ENCODE data around the gene LRP11.
"Not testable (repeated sequence)": the region's sequence is repeated elsewhere in the genome, so short reads cannot be mapped to it uniquely, and the experiment has no call there.

Gene LRP11

DNA sequence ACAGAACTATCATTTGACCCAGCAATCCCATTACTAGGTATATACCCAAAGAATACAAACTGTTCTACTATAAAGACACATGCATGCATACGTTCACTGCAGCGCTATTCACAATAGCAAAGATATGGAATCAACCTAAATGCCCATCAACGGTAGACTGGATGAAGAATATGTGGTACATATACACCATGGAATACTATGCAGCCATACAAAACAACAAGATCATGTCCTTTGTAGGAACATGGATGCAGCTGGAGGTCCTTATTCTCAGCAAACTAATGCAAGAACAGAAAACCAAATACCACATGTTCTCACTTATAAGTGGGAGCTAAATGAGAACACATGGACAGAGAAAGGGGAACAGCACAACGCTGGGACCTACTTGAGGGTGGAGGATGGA lies 15.8 kb downstream of the LRP11 start:
- not testable (repeated sequence) for DNase-seq (ENCODE audit: low read depth)

GRCh38 chr6:149847939-149848267 lies 16.3 kb downstream of the LRP11 start:
- peak; percentile 65 for DNase-seq (ENCODE audit: low read depth)

- peak; percentile 91 for DNase-seq (ENCODE audit: low read depth)
Observed at GRCh38 chr6:149846321-149846720, 17.8 kb downstream of the LRP11 start.

- DNase-seq (ENCODE audit: low read depth), result no peak
Observed at GRCh38 chr6:149845549-149845948, 18.6 kb downstream of the LRP11 start.

DNA sequence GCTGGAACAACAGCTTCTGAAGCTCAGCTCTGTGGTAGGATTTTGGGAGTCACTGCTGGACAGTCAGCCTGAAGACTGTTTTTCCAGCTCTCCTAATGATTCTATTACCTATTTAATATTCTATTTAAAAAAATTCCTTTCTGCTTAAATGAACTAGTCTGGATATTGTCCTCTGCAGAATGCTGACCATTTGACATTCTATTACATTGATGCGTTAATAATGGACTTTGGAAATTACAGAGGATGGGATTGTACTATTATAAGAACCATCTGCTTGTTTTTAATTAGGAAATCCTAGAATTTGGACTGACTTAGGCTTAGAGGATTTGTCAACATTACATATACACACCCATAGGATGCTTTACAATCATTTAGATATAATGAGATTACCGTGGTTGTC lies 19.7 kb downstream of the LRP11 start:
- DNase-seq (ENCODE audit: low read depth), result no peak

DNA sequence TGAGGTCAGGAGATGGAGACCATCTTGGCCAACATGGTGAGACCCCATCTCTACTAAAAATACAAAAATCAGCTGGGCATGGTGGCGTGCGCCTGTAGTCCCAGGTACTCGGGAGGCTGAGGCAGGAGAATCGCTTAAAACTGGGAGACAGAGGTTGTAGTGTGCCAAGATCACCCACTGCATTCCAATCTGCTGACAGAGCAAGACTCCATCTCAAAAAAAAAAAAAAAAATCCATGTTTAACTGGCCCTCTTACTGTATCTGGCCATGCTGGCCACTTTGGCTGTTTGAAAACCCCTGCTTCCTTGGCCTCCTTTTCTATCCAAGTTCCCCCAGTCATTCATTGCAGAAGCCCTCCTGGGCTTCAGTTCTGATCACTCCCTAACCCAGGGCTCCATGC lies 20.1 kb downstream of the LRP11 start:
- DNase-seq (ENCODE audit: low read depth), result peak; percentile 69

- DNase-seq (ENCODE audit: low read depth), result no peak
Observed at GRCh38 chr6:149843051-149843633, 21.0 kb downstream of the LRP11 start.

GRCh38 chr6:149842331-149842730 lies 21.8 kb downstream of the LRP11 start:
- no peak for DNase-seq (ENCODE audit: low read depth)

GRCh38 chr6:149840345-149841075 lies 23.6 kb downstream of the LRP11 start:
- peak; percentile 68 for DNase-seq (ENCODE audit: low read depth)

- peak; percentile 82 for DNase-seq (ENCODE audit: low read depth)
Observed at GRCh38 chr6:149834513-149835481, 29.4 kb downstream of the LRP11 start.

GRCh38 chr6:149833651-149834050 lies 30.5 kb downstream of the LRP11 start:
- no peak for DNase-seq (ENCODE audit: low read depth)

- peak; percentile 24 for DNase-seq (ENCODE audit: low read depth)
Observed at GRCh38 chr6:149831308-149831820, 32.8 kb downstream of the LRP11 start.

DNA sequence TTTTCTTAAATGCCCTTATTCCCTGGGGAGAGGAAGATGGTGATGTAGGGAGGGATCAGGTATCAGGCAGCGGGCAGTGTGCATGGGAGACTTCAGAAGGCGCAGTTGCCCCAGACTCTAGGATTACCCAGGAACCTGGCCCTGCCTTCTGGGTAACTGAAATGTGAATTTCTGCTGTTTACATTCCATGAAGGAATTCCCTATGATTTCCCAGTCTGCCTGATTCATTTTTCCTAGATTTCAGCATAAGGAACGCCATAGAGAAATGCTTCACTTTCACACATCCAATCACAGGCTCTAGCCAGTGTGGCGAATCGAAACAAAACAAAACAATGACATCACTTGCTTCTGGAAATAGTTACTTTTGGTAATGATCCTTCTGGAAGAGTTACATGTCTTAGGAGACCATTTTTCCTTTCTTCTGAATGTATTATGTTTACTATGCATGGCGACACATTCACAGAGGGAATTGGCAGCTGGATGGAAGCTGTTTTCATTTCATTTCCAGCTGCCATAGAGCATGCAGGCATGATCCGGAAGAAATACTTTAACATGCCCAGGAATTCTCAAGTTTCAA lies 33.3 kb downstream of the LRP11 start:
- DNase-seq (ENCODE audit: low read depth), result peak; percentile 65

- DNase-seq (ENCODE audit: low read depth), result no peak
Observed at GRCh38 chr6:149825292-149825691, 38.9 kb downstream of the LRP11 start.

GRCh38 chr6:149823013-149823412 lies 41.1 kb downstream of the LRP11 start:
- DNase-seq (ENCODE audit: low read depth), result no peak

DNA sequence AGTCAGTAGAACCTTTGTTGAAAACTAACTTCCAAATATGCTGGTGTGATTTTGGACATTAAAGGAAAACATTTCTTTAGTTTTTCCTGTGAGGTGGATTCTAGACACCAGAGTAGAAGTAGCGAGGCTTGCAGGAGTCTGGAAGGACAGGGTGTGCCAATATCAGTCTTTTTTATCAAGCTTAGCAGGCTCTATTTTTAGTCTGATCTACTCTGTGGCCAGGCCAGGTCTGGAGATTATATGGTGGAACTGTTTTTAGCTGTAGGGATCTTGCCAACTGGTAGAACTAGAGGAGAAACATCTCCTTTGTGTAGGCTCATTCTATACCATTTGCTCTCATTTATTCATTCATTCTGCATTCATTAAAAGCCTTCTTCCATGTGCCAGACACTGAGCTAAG lies 42.7 kb downstream of the LRP11 start:
- no peak for DNase-seq (ENCODE audit: low read depth)

GRCh38 chr6:149820506-149820905 lies 43.7 kb downstream of the LRP11 start:
- DNase-seq (ENCODE audit: low read depth), result peak; percentile 9

- DNase-seq (ENCODE audit: low read depth), result no peak
Observed at GRCh38 chr6:149815788-149816187, 48.4 kb downstream of the LRP11 start.

DNA sequence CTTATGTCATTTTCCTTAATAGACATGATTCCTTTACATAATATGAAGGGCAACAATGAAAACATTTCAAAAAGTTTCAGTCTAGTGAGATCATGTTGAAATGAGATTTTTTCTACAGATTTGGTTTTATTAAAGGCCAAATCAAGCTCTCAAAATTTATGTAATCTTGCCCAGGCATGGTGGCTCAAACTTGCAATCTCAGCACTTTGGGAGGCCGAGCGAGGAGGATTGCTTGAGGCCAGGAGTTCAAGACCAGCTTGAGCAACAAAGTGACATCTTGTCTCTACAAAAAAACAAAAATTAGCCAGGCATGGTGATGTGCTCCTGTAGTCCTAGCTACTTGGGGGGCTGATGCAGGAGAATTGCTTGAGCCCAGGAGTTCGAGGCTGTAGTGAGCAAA lies 50.8 kb downstream of the LRP11 start:
- DNase-seq (ENCODE audit: low read depth), result no peak

DNA sequence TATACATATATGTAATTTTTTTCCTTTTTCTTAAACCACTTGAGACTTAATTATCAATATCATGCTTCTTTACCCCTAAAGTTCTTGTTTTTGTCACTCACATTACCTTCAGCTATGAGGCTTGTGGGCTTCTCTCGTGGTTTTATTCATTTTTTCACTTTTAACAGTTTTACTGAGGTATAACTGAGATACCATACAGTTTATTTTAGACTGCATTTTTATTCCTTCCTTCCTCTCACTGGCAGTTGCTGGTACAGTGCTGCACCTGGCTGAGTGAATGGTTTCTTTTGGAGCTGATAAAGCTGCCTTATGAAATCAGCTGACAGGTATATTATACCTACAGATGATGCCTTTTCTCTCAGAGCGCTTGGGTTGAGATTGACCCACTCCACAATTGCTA lies 54.4 kb downstream of the LRP11 start:
- DNase-seq (ENCODE audit: low read depth), result no peak

- DNase-seq (ENCODE audit: low read depth), result peak; percentile 12
Observed at GRCh38 chr6:149806127-149806526, 58.0 kb downstream of the LRP11 start.

- no peak for DNase-seq (ENCODE audit: low read depth)
Observed at GRCh38 chr6:149783551-149783950, 80.6 kb downstream of the LRP11 start.
